GM21360 (cell line): Measurements from ENCODE around the gene KLHDC1.
"Not testable (repeated sequence)": the region's sequence is repeated elsewhere in the genome, so short reads cannot be mapped to it uniquely, and the experiment has no call there.

ENCODE experiments used
- ATAC-seq: cut with Tn5 transposase; IDR thresholded peaks from one replicate; pipeline ENCODE4 v1.9.1; 2021; ENCODE audit warnings: mild to moderate bottlenecking, moderate library complexity; ENCODE audit not compliant: unreplicated experiment

KLHDC1 gene

DNA sequence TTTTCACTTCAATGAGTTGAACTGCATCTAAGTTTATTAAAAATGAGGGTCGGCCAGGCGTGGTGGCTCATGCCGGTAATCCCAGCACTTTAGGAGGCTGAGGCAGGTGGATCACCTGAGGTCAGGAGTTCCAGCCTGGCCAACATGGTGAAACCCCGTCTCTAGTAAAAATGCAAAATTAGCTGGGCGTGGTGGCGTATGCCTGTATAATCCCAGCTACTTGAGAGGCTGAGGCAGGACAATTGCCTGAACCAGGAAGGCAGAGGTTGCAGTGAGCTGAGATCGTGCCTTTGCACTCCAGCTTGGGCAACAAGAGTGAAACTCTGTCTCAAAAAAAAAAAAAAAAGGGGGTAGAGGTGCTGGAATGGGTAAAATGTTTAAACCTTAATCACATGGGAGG is 88.1 kb downstream of the KLHDC1 start:
- not testable (repeated sequence) for ATAC-seq

DNA sequence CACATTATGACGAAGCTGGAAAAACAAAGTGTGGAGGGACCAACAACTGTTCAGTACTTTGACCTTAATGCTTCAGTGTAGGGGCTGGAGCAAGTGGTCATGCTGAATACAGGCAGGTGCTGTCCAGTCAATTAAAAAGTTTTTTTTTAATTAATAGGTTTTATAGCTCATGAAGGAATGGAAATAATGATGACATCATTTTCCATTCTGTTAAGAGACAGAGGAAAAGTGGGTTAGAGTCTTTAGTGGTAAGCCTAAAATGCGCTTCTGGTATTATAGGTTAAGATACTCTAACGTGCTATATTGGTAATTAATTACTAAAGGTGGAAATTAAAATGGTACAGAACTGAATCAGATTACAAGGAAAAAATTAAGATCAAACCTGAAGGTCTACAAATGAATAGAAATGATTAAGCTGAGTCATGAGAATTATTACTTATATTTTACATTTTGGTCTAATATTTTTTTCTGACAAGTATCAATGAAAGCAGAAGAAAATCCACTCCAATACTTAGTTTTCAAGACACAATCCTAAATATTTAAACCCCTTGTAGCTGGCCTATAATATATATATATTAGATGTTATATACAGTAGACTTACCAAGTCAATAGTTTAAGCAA is 90.6 kb downstream of the KLHDC1 start:
- ATAC-seq, result no peak

- no peak for ATAC-seq
Measured at GRCh38 chr14:49786315-49786714, 93.4 kb downstream of the KLHDC1 start.

- no peak for ATAC-seq
Measured at GRCh38 chr14:49792618-49793017, 99.7 kb downstream of the KLHDC1 start.

DNA sequence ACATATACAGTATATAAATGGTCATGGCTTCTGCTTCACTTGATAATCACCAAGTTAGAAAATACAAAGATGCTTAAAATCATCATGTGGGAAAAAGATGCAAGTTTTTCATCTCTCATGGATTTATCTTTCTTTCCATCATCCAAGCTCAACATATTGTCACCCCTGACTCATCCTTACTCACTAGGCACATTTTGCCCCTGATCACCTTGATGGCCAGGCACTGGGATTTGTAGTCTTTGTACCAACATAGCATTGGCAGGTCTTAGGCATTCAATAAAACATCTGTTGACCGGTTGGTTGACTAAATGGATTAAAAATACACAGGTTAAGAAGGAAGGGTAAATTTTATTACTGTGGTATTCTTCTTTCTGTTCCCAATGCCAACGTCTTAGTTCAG is 103.1 kb downstream of the KLHDC1 start:
- ATAC-seq, result no peak
